GM12875 (cell line): ENCODE results near the gene PTTG2.

Source experiments
- H3K4me3 ChIP-seq: one replicate; pipeline ENCODE4 v1.5.1; 2011; ENCODE audit warnings: low read depth, low read length, control low read depth
- TF ChIP-seq, protein P1 (sequence below): IDR thresholded peaks from 2 replicates; pipeline ENCODE4 v1.5.1; 2011; ENCODE audit warnings: low read depth, mild to moderate bottlenecking, control low read depth, inconsistent platforms, low read length, moderate library complexity, borderline replicate concordance; ENCODE audit not compliant: insufficient read depth

The PTTG2 gene

DNA sequence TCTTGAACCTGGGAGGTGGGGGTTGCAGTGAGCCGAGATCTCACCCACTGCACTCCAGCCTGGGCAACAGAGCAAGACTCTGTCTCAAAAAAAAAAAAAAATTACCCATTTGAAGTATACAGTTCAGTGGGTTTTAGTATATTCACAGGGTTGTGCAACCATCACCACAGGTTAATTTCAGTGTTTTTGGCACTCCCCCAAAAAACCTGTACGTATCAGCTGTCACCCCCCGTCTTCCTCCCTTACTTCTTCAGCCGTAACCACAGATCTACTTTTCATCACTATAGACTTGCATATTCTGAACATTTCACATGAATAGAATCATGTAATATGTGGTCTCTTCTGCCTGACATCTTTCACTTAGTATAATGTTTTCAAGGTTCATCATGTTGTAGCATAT lies 11.7 kb upstream of the PTTG2 start:
- TF ChIP-seq, protein P1, sequence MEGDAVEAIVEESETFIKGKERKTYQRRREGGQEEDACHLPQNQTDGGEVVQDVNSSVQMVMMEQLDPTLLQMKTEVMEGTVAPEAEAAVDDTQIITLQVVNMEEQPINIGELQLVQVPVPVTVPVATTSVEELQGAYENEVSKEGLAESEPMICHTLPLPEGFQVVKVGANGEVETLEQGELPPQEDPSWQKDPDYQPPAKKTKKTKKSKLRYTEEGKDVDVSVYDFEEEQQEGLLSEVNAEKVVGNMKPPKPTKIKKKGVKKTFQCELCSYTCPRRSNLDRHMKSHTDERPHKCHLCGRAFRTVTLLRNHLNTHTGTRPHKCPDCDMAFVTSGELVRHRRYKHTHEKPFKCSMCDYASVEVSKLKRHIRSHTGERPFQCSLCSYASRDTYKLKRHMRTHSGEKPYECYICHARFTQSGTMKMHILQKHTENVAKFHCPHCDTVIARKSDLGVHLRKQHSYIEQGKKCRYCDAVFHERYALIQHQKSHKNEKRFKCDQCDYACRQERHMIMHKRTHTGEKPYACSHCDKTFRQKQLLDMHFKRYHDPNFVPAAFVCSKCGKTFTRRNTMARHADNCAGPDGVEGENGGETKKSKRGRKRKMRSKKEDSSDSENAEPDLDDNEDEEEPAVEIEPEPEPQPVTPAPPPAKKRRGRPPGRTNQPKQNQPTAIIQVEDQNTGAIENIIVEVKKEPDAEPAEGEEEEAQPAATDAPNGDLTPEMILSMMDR, result no peak
- H3K4me3 ChIP-seq, result no peak overlapping the region

DNA sequence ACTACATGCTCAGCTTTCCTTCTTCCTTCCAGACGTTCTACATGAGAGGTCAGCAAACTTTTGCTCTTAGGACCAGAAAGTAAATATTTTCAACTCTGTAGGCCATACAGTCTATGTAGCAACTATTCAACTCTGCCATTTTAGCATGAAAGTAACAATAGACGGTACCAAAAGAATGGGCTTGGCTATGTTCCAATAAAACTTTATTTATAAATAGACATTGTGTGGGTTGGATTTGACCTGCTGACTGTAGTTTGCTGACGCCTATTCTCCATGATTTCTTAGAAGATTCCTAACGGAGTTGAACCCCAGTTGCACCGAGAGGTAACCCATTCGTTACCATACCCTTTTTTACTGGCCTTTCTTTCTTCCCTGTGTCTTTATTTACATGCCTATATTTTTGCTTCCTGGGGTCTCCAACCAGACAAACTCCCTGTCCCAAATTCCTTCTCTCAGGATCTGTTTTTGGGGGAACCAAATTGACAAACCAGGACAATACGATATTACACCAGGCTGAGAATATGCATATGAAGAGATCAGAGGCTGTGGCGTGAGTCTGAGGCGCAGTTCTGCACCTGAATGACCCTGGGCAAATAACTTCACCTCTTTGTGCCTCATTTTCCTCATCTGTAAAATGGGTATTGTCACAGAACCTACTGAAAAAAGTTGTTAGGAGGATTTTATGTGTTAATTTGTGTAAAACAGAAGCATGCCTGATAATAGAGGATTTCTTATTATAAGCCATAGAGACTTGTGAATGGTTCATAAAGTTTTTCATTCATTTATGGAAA lies 10.4 kb upstream of the PTTG2 start:
- TF ChIP-seq, protein P1, result no peak
- no peak overlapping the region for H3K4me3 ChIP-seq

DNA sequence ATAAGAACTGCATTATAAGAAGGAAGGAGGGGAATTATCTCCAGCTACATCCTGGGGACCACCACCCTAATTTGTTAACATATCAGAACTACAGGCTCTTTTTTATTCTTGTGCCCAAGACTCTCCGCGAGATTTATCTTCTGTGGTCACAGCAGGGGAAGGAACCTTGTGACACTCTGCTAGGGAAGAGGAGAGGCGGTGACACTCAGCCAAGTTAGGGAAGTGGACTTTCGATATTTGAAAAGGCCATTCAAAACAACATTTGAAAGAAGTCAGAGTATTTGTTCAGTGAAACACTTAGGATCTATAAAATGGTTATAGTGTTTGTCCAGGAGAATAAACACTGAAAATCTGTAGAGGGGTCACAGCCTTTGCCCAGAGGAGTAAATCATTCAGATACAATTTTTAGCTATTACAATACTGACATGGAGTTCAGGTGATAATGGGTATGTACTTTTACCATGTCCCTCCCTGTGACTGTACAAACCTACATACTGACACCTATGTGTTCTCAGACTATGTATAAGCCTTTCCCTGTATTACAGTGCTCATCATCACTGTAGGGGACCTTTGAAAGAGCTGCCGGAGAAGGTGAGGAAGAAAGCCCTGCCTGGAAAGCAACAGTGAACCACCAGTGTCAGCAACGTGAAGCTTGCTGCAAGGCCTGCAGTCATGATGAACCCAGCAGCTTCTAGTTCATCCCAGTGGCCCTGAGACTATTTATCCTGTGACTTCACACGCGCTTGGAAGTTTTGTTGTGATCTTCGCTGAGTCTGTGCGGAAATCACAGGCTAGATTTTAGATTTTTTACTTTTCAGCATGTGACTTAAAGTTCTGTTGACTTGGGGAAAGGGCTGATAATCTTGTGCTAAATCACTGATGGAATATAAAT lies 8.5 kb upstream of the PTTG2 start:
- TF ChIP-seq, protein P1, result no peak

DNA sequence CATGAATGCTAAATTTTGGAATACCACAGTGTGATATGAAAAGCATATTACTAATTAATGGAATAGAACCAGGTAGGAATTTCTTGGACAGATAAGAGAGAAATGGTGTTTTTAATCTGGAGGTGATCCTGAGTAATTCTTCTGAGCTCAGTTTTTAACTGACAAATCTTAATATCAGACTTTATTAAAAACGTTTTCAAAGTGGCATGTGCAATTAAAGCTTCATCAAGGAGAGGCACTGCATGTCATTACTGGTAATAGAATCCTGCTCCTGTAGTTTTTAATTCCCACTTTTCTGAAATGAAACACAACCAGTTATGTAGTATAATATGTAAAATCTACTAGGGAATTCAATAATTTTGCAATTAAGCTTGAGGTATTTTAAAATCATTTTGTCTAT lies 7.0 kb upstream of the PTTG2 start:
- TF ChIP-seq, protein P1, result no peak
- H3K4me3 ChIP-seq, result no peak overlapping the region

More for the DNA sequence above, 8.5 kb upstream of the PTTG2 start:
- H3K4me3 ChIP-seq, result no peak overlapping the region

DNA sequence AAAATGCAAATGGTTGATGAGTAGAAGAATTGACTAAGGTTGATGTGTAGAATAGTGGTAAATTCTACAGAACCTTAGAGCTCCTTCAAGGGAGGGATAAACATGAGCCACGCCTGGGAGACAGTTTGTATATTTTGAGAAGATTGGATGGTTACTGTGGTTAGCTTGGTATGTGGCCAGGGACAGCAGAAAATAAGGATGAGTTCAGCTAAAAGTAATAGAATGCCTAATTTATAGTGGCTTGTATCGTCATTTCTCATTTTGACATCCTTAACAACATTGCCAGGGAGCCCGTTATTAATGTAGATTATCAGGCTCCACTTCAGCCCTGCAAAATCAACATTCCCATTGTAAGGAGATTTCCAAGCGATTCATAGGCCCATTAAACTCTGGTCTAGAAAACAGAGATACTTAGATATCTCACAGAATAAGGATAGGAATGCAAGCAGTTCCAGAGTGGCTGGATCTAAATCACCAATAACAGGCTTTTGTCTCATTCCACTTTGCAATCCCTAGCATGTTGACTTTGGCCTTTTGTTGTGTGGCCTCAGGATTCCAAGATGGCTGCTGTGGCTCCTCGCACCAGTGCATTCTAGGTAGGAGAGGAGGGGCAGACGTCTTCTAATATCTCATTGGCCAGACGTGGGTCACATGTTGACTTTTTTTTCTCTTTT lies 6.4 kb upstream of the PTTG2 start:
- no peak overlapping the region for H3K4me3 ChIP-seq
- TF ChIP-seq, protein P1, result no peak

DNA sequence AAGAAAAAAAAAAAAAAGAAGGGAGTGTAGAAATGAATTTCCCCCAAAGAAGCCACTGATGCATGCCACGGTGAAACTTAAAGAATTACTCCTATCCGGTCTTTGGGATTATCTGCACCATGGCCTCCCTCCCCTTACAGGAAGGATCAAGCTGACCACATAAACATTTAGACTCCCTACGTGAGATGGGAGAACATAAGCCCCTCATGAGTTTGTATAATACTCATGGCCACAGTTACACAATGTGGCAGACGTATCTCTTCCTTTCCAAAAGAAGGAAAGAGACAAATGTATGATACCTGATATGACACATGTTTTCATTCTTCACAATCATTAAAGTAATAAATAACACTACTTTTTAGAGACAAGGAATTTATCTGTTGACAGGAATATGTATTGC lies 3.3 kb upstream of the PTTG2 start:
- H3K4me3 ChIP-seq, result no peak overlapping the region
- TF ChIP-seq, protein P1, result no peak
